NCI-H460 (cell line): Measurements from ENCODE around the gene TRANK1. TPM values are rescaled to one million over a fixed set of nuclear protein-coding genes. Genes with fewer than 3 reads are reported as not detected.
"Not testable (repeated sequence)": the region's sequence is repeated elsewhere in the genome, so short reads cannot be mapped to it uniquely, and the experiment has no call there.

ENCODE experiments used
- DNase-seq: peaks from one replicate; pipeline ENCODE4 v3.0.0-alpha.2; 2016; ENCODE audit warnings: low read depth; ENCODE audit errors: extremely low read depth
- total RNA-seq: library from RNA; depleted of rRNA; stranded (reverse); fragments of >200 nt; shearing (Covaris generic); gene quantifications from 2 replicates; pipeline ENCODE4 v1.2.3, GENCODE V29; 2014

The TRANK1 gene
- total RNA-seq, 1 experiment from 2014 or later, result 5.3 TPM

DNA sequence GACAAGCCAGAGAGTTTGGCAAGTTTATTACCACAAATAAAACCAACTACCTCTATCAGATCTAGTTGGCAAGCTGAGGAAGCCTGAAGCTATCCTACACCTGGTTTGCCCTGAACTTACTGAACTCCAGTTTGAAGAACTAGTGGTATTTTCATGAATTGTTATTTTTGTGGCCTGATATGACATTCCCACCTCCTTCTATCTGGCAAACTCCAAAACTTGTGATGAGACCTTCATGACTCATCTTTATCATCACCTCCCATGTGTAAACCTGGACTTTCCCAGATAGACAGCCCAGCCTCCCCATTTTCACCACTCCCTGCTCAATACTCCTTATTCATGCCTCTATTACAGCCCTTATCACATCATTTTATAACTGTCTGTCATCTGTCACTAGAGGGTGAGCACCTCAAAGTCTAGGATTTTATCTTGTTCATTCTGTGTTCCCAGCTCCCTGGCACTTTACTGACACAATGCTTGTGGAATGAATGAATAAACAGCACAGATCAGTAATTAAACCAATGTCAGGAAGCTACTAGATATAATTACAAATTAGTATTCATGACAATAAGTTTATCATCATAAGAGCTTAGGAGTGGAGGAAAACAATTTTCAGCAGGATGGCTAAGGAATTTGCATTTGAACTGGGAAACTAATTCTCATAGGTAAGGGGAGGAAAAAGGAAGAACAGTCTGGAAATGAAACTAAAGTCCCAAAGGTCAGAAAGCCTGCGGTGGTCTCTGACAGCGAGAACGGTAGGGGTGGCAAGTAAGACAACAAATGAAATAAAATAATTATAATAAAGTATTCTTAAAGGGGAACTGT lies 13.2 kb upstream of the TRANK1 start:
- DNase-seq, result no peak

DNA sequence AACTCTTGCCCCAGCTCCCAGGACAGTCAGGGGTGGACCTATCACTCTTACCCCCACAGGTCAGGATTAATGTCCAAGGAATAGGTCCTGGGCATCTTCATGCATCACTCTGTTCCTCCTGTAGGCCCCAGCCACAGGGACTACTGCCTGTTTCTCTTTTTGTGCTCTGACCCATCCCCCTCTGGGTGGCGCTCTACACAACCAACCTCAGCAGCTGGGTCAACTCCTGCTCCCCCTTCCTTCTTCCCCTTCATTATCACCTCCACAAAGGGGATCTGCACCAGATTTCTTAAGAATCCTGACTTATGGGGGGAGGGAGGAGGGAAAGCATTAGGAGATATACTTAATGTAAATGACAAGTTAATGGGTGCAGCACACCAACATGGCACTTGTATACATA lies 12.2 kb upstream of the TRANK1 start:
- DNase-seq, result no peak

DNA sequence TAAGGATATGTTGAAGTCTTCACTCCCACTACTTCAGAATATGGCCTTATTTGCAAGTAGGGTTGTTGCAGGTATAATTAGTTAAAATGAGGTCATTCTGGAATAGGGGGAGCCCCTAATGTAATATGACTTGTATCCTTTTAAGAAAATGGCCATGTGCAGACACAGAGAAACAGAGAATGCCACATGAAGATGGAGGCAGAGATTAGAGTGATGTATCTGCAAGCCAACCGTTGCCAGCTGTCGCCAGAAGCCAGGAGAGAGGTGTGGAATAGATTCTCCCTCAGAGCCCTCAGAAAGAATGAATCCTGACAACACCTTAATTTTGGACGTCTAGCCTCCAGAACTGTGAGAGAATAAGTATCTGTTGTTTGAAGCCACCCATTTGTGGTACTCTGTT lies 11.3 kb upstream of the TRANK1 start:
- no peak for DNase-seq

DNA sequence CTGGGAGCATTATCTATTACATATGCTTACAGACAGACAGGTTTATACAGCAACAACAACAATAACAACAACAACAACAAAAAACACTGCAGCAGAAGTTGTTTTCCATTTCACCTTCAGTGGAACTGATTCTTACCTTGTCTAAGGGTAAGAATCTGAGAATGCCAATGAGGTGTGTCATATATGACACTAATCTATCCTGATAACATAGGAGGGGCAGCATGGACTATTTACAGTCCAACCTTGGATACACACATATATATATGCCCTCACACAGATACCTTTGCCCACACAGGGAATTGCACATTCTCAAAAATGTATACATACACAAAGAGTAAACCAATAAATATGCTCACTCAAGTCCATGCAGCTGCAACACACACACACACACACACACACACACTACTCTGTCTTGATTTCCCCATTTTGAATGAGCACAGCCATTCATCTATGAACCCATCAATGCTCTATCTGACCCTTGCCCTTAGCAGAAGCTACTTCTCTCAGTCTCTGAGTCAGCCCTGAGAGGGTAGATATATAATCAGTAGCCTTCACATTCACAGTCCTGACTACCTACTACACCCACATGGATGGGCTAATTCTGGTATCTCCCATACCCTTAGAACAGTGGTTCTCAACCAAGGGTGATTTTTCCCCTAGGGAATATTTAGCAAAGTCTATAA lies 9.7 kb upstream of the TRANK1 start:
- no peak for DNase-seq

DNA sequence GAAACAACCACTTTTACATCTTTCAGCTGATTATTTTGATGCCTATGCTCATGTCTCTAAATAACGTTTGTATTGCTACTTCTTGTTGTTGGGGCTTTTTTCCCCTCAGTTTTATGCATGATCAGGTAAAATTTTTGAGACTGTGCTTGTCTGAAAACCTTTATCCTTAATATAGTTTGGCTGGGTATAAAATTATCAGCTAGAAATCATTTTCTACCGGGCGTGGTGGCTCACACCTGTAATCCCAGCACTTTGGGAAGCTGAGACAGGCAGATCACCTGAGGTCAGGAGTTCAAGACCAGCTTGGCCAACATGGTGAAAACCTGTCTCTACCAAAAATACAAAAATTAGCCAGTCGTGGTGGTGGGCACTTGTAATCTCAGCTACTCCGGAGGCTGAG lies 3.0 kb upstream of the TRANK1 start:
- not testable (repeated sequence) for DNase-seq

DNA sequence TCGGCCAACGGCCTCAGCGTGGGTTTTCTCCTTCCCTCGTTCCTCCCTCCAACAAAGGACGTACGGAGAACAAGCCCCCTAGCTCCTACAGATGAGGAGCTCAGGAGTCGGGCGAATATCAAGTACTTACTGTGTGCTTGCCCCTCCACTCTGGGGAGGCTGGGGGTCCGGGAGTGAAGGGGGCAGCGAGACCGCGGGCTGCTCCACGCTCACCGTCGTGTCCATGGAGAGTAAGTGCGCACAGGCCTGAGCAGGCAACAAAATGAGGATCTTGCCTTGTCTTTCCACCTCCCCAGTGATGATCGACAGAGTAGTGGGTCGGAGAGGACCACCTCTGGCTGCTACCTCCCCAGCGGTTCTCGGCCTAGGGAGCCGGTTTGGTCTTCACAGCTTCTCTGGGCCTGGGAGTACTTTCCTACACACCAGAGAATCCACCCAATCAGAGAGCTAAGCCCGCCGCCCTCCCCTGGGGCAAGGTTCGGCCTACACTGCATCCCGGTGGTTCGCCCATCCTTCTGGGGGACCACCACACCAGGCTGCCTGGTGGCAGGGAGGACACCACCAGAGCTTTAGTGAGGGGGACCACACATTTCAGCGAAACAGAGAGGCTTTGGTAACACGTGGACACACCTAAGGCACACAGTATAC lies 603 bp upstream of the TRANK1 start:
- DNase-seq, result no peak

DNA sequence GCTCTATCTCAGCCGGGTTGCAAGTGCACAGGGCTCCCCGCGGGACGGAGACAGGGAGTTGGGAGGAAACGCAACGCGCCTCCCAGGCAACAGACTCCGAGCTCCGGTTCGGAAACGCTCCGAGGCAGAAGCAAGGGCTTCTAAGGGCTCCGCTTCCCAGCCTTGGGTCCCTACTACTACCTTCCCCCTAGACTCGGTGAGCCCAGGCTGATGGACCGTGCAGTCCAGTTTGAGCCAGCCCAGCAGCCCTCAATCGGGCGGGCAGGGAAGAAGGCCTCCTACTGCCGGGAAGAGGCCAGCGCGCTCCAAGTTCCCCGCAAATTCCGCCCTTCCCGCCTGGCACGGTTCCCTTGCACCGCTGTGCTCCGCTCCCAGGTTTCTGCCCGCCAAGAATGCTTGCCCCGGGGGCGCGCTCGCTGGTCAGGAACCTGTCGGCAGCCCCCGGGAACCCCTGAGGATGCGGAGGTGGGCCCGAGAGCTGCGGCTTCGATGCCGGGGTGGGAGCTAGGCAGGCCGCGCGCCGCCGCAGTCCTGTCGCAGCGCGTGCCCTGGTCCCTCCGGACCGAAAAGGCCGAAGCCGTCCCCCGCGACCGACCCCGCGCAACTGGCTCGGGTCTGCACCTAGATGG lies 728 bp downstream of the TRANK1 start:
- DNase-seq, result no peak

DNA sequence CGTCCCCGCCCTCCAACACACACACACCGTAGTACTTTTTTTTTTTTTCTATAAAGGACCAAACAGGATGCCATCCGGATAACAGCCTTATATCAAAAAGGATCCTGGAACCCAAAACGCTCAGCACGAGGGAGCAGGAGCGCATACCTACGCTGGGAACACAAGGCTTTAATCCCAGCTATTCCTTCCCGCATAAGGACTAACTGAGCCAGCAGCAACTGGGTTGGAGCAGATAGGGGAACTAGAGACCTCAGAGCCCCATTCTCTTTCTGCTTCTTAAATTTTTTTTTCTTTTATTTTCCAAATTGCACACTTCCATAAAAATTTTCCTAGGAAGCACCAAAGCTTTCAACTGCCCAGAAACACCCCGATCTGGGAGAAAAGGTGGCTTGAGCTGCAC lies 1.3 kb downstream of the TRANK1 start:
- no peak for DNase-seq

DNA sequence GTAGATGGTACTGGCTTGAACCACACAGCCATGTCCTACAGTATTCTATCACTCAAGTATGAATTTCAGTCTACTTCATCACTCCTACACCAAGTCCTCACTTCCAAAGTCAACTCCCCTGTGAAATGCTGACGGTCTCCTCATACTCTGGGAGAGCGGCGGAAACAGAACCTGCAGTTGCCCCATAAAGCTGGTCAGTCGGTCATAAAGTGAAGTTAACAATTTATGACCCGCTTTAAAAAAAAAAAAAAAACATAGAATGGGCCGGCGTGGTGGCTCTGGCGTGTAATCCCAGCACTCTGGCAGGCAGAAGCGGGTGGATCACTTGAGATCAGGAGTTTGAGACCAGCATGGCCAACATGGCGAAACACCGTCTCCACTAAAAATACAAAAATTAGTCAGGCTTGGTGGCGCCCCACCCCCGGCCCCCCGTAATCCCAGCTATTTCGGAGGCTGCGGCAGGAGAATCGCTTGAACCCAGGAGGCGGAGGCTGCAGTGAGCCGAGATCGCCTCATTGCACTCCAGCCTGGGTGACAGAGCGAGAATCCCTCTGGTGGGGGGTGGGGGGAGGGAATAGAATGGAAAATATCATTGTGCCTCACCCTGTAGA lies 2.1 kb downstream of the TRANK1 start:
- DNase-seq, result no peak

DNA sequence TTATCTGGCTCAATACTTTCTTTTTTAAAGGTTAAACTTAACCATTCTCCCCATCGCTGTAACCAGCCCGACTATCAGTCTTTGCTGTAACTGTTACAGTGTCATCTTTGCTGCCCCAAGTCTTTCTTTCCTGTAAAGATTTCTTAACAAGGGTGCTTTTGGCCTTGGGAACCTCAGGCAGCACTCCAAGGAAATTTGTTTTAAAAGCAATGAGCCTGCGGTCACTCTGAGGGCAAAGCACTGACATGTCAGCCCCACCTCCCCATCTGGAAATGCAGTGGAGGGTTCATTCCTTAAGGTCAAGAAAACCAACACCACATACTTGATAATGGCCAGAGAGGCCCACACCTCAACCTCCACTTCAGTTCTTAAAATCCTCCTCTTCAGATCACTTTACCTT lies 3.2 kb downstream of the TRANK1 start:
- no peak for DNase-seq

DNA sequence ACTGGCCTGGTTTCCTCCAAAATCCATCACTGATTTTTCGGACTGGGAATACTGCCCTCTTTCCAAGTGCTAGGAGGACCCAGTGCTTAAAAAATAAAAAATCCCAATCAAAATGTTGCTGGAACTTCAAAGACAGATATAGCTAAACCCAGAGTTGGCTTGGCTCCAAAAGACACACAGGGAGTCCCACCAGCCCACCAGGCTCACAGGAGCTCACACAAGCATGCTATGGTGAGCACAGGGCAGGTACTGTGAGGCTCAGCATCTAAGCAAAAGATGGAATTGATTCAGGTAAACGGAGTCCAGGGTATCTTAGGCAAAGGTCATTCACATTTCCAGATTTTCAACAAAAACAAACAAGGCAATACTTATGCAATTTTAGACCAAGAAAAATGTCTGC lies 3.7 kb downstream of the TRANK1 start:
- DNase-seq, result no peak

DNA sequence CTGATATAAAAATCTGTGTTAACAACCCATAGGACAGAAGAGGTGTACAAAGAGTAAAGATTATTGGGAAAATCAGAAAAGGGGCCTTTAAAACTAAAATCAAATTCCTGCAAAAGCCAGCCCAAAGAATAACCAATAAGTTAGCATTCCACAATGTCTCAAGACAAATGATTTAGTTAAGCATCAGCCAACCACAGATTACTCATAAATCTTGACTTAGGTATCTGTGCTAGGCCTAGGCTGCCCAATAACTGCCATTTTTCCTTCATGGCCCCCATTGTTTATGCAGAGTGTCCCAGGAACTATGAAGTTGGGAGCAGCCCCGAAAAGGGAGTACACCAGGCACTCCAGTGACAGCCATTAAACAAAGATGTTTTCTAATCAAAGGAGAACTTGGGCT lies 7.4 kb downstream of the TRANK1 start:
- no peak for DNase-seq

DNA sequence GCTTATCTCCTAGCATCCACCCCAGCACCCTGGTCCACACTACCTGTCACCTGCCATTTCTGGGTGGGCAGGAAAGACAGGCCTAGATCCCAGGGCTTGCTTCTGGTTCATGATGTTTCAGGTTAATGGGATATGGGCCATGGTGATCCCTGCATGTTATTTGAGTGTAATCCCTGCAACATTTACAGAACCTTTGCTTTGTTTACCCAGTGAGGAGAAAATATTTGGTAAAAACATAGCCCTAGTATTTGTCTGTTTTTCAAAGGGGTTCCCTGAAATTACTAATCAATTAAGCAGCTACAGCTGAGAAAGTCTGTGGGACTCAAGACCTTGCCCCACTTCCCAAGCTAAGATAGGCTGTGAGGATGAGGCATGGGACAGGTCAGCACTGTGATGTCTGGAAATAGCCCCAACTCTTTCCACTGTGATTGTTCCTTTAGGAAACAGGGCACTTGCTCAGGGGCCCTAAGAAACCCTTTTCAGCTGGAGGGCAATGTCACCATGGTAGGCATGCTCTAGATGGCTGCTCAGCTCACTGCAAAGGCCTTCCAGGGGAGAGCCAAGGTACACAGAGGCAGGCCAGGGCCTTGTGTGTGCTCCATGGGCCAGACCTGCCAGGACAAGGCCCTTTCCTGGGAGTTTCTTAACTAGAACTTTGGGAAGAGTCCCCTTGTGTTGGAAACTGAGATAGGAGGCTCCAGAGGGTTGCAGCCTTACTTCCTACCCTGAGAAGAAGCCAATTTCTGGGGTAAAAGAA lies 11.1 kb downstream of the TRANK1 start:
- DNase-seq, result no peak

DNA sequence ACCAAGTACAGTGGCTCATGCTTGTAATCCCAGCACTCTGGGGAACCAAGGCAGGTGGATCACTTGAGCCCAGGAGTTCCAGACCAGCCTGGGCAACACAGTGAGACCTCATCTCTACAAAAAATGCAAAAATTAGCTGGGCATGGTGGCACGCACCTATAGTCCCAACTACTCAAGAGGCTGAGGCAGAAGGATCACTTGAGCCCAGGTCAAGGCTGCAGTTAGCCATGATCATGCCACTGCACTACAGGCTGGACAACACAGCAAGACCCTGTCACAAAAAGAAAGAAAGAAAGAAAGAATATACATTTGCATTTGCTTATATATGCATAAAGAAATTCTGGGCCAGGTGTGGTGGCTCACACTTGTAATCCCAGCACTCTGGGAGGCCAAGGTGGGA lies 13.4 kb downstream of the TRANK1 start:
- not testable (repeated sequence) for DNase-seq

DNA sequence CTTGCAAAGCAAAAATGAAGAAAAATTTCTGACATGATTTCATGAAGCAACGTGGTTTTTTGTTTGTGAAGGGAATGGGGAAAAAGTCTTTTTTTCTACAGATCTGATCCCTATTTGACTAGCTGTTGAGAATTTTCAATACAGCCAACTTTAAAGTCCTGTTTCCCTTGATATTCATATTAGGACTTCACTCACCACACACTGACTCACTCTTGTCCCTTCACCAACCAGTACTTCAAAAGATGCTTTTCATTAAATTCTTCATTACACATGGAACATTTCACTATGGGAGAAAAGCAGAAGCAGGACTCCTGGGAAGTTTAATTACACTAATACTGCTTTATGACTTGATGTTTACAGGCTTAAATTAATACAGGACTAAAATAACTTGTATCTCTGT lies 16.6 kb downstream of the TRANK1 start:
- DNase-seq, result no peak

DNA sequence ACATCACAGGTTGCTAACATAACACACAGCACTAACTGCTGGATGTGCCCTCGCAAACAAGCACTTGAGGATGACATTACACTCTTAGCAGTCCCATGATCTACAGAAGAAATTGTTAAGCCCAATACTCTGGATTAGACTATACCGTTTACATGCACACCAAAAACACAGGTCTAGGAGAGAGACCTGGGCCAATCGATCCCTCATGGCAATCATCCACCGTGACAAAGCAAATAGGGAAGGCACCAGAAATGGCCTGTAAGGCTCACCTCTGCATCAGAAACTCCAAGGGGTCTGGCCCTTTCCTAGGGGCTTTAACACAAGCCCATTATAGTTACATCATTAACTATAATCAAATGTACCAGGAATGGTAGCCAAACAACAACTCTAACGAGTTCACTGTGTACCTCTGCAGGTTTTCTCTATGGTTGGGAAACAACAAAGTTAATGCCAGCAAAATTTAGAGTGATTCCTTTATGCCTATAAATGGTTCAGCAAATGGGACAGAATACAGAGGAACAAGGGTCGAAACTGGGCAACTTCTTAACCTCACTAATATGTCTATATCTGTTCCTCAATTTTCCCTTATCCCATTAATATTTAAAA lies 18.5 kb downstream of the TRANK1 start:
- DNase-seq, result no peak

DNA sequence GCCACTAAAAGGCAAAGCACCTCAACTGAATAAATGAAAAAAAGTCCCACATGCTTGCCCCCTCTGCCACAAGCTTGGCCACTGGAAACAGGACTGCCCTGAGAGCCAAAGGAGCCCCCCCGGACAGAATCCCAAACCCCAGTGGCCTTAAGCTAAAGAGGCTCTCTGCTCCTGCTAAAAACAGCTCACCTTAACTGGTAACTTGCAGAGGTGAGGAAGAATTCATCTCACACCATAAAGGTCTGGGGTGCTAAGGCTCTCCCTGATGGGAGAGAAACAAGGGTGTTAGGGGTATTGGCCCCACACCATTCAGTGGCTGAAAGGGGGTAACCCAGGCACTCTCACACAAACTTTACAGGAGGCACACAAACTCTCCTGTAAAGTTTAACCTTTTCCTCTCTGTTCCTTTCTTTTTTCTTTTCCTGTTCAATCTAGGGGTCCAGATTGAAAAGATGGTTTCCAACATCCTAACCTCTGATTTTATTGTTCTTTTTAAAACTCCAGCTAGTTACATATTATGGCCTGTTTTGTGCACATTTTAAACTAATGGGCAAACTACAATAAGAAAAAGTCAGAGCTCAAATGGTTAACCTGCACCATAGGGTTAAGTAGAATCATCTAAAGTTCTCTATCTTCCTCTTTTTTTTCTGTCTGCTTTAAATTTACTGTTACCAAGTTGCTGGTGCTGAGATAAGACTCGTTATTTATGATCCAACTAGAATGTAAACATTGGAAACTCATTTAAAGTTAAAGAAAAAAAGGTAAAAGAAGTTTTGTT lies 19.9 kb downstream of the TRANK1 start:
- DNase-seq, result no peak

DNA sequence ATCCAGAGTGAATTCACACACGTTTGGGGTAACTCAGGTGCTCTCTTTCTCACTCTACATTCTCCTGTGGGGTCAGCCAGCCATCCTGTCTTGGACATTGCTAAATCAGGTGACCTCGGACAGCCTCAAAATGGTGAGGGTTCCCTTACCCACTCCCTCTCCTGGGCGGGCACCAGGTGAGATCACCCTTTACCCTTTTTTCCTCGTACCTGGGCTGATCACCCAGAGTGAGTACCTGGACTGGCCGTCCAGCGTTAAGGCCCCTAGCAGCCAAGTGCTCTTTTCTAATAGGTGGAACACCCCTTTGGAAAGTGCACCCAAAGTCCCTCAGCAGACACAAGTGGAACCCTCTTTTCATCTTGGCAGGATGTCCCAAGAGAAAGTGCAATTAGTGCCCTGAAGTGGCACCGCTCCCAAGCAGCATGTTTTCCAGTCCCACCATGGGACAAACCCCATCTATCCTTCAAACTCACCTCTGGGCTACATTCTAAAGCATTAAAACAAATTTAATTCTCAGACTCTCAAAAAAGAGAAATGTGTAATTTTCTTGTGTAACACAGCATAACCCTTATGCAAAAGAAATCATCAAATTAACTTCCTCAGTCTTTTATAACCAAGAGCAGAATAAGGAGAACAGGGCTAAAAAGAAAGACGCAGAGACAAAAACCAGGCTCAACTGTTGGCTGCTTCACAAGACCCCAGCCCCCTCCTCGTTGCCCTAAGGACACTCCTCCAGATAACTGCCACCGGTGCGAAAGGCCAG lies 20.7 kb downstream of the TRANK1 start:
- DNase-seq, result no peak
